ENCODE results near the gene AMH.

DNA sequence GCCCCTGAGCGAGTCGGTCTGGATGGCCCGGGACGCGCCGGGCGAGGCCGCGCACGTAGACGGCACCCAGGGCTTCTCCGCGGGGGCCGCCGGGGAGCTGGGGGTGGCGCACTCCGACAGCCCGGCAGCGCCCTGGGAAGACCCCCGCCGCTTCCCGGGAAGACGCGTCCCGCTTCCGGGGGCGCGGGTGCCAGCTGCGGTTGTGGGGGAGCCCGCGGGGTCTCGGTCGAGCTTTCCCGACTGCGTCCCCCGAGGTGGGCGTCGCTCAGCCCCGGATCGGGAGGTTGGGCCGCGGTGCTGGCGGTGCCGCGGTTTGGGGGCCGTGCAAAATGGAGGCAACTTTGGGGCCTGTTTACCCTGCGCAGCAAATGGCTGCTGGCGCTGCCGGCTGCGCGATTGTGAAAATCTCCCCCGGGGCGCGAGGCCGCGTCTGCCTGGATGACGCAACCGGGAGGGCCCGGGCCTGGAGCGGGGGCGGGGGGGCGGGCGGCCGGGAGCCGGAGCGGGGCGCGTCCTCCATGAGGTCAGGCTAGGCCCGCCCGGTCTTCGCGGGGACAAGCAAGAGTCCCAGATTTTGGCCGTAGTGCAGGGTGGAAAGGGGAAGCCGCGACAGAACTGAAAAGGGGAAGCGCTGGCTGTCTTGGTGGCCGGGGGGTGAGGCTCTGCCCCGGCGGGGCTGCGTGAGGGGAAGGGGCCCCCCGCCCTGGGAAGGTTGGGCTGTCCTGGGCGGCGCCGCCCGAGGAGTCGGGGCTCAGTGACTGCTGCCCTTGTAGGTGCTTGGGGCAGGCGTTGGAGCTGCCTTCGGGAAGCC, 21.5 kb downstream of the AMH start:
- no peak for TF ChIP-seq CTCF (IDR thresholded peaks at IDR 0.05)
- no peak for TF ChIP-seq ELF1 (IDR thresholded peaks at IDR 0.05)
- TF ChIP-seq, protein P1, sequence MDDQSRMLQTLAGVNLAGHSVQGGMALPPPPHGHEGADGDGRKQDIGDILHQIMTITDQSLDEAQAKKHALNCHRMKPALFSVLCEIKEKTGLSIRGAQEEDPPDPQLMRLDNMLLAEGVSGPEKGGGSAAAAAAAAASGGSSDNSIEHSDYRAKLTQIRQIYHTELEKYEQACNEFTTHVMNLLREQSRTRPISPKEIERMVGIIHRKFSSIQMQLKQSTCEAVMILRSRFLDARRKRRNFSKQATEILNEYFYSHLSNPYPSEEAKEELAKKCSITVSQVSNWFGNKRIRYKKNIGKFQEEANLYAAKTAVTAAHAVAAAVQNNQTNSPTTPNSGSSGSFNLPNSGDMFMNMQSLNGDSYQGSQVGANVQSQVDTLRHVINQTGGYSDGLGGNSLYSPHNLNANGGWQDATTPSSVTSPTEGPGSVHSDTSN (IDR thresholded peaks at IDR 0.05): 0 out of 2 replicates have a peak, but pooled peaks have one; percentile 6
- no peak for TF ChIP-seq SMC3 (IDR thresholded peaks at IDR 0.05; ENCODE audit: low read depth, low read length)
- TF ChIP-seq NRF1 (IDR thresholded peaks at IDR 0.05; ENCODE audit: low read depth, low read length): 0 out of 2 replicates have a peak, but pooled peaks have one; percentile 23
- 0 out of 2 replicates have a peak, but pooled peaks have one; percentile 35 for TF ChIP-seq POLR2AphosphoS5 (IDR thresholded peaks at IDR 0.05; ENCODE audit: low read depth, low read length)
- no peak for TF ChIP-seq RCOR1 (IDR thresholded peaks at IDR 0.05; ENCODE audit: low read length)
- TF ChIP-seq, protein P2, sequence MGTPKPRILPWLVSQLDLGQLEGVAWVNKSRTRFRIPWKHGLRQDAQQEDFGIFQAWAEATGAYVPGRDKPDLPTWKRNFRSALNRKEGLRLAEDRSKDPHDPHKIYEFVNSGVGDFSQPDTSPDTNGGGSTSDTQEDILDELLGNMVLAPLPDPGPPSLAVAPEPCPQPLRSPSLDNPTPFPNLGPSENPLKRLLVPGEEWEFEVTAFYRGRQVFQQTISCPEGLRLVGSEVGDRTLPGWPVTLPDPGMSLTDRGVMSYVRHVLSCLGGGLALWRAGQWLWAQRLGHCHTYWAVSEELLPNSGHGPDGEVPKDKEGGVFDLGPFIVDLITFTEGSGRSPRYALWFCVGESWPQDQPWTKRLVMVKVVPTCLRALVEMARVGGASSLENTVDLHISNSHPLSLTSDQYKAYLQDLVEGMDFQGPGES (IDR thresholded peaks at IDR 0.05; ENCODE audit: low read depth, low read length): no peak
- TF ChIP-seq, protein P3, sequence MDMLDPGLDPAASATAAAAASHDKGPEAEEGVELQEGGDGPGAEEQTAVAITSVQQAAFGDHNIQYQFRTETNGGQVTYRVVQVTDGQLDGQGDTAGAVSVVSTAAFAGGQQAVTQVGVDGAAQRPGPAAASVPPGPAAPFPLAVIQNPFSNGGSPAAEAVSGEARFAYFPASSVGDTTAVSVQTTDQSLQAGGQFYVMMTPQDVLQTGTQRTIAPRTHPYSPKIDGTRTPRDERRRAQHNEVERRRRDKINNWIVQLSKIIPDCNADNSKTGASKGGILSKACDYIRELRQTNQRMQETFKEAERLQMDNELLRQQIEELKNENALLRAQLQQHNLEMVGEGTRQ (IDR thresholded peaks at IDR 0.05; ENCODE audit: borderline replicate concordance, low read depth, low read length): no peak
- no peak for TF ChIP-seq RFX5 (IDR thresholded peaks at IDR 0.05; ENCODE audit: low read length)
